DMS114 treated with DMSO at 0.1 percent for 48 hours (cell line): ENCODE data around the gene CHCHD10.

ENCODE experiments used
- DNase-seq: peaks from one replicate; lab custom pipeline; 2025; ENCODE audit not compliant: unreplicated experiment; lab: John Stamatoyannopoulos, UW

The CHCHD10 gene

DNA sequence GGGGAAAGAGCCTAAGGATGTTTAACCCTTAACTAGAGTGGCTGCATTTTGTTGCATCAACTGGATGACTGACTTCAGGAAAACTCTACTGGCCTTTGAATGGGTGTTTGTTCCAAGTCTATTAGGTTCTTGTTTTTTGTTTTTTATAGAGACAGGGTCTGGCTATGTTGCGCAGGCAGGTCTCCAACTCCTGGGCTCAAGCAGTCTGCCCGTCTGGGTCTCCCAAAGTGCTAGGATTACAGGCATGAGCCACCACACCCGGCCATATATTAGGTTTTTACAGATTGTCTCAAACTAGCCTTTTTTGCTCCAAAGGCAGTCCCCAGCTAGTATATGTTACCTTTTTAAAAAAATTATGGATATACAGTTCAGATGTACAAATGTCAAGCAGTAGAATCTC, 20.1 kb upstream of the CHCHD10 start:
- DNase-seq: no peak

DNA sequence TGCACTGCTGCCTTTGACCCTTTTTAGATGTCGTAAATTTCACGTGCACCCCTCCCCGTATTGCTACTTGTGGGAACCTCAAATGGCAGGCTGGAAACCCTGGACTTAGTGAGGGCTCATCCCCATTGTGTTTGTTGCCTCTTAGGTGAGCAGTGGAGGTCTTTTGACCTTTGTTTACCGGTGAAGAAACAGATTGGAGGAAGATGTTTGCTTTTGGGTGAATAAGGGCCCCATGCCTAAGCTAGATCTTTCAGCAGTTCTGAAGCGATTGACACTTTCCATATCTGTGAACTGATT, 19.8 kb upstream of the CHCHD10 start:
- DNase-seq: no peak

DNA sequence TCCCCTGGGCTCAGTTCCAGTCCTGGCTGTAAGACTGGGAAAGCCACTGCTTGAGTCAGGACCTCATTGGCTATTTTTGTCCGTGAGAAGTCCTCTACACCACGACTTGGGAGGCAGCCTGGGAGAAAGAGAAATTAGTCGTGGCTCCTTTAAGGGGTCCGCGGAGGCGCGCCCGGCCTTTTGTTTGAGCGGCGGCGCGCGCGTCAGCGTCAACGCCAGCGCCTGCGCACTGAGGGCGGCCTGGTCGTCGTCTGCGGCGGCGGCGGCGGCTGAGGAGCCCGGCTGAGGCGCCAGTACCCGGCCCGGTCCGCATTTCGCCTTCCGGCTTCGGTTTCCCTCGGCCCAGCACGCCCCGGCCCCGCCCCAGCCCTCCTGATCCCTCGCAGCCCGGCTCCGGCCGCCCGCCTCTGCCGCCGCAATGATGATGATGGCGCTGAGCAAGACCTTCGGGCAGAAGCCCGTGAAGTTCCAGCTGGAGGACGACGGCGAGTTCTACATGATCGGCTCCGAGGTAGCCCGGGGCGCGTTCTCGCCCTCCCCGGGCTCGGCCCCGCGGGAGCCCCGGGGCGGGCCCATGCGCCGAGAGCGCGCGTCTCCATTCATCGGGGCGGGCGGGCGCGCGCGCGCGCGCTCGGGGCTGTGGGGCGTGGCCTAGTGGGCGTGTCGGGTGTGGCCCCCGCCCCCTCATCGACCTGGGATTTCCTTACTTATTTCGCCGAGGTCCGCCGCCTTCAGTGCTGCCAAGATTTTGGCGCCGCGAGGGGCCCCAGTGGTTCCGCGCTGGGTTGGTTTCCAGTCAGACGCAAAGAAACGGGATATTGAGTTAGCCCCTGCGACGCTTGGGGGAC, 19.2 kb upstream of the CHCHD10 start, which contains the start of gene SMARCB1:
Gene SMARCB1, plus strand, starts transcription at position 215 of the 848 bp plus-strand sequence. Its CDS starts 204 bp downstream, at position 419.
- DNase-seq: peak; percentile 63

DNA sequence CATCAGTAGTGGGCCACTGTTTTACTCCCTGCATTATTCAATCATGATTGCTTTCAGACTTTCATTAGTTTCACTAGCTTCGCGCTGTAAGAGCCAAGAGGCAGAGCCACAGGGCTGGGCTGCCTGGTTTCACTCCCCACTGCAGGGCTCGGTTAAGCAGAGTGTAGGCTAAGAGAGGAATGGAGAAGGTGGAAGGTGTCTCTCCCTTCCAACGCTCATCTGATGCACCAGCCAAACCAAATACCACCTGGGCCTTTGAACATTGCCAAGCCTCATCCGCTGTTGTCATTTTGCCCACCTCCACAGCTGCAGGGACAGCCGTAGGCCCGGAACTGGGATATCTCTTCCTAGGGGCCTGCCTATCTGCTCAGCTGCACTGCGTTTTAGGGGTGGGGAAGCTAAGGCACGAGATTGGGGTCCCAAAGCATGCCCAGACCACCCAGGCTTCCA, 18.5 kb upstream of the CHCHD10 start:
- no peak for DNase-seq

DNA sequence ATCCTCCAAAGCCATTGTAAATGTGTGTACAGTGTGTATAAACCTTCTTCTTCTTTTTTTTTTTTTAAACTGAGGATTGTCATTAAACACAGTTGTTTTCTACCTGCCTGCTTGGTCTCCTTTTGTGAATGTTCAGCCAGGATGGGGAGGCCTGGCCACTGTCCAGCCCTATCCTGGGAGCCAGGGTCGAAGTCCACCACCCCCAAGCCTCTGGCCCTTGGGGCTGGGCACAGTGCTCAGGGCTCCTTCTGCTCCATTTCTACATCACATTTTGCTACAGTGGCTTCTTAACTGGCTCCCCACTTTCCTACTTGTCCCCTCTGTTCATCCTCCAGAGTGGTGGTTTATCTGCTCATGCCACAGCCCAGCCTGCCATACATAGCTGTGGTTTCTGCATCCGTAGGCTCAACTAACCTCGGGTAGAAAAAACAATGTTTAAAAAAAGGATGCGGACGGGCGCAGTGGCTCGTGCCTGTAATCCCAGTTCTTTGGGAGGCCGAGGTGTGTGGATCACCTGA, 16.5 kb upstream of the CHCHD10 start:
- DNase-seq: no peak

DNA sequence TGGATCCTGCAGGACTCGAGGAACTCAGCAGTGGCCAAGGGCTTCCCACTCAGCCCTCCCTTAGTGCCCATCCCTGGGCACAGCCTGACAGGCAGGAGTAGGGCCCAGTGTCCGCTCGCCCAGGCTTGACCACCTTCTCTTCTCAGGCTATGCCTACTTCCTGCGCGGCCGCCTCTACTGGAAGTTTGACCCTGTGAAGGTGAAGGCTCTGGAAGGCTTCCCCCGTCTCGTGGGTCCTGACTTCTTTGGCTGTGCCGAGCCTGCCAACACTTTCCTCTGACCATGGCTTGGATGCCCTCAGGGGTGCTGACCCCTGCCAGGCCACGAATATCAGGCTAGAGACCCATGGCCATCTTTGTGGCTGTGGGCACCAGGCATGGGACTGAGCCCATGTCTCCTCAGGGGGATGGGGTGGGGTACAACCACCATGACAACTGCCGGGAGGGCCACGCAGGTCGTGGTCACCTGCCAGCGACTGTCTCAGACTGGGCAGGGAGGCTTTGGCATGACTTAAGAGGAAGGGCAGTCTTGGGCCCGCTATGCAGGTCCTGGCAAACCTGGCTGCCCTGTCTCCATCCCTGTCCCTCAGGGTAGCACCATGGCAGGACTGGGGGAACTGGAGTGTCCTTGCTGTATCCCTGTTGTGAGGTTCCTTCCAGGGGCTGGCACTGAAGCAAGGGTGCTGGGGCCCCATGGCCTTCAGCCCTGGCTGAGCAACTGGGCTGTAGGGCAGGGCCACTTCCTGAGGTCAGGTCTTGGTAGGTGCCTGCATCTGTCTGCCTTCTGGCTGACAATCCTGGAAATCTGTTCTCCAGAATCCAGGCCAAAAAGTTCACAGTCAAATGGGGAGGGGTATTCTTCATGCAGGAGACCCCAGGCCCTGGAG, 15.7 kb upstream of the CHCHD10 start:
- no peak for DNase-seq

DNA sequence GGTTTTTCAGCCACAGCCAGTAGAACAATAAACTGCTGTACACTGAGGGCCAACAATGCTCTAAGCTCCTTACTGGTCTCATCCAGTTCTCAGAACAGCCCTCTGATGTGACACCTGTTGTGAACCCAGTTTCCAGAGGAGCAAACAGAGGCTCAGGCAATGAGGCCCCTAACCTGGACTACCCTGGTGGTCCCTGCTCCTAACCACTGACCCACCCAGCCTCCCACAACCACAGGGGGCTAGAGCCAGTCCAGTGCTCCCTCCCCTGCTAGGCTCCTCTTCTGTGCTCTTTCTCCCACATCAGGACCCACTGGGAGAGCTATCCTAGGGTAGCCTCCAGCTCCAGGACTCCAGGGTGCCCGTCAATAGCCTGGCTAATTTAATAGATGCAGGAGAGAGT, 14.9 kb upstream of the CHCHD10 start:
- DNase-seq: no peak

DNA sequence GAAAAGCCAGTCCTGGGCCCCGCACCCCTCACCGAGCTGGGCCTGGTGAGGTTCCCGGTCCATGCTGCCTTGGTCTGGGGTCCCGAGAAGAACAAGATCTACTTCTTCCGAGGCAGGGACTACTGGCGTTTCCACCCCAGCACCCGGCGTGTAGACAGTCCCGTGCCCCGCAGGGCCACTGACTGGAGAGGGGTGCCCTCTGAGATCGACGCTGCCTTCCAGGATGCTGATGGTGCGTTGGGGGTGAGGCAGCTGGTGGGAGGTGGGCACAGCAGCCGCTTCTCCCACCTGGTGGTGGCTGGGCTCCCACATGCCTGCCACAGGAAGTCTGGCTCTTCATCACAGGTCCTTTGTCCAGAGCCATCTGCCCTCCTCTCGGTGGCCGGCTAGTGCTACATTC, 14.5 kb upstream of the CHCHD10 start:
- DNase-seq: no peak

DNA sequence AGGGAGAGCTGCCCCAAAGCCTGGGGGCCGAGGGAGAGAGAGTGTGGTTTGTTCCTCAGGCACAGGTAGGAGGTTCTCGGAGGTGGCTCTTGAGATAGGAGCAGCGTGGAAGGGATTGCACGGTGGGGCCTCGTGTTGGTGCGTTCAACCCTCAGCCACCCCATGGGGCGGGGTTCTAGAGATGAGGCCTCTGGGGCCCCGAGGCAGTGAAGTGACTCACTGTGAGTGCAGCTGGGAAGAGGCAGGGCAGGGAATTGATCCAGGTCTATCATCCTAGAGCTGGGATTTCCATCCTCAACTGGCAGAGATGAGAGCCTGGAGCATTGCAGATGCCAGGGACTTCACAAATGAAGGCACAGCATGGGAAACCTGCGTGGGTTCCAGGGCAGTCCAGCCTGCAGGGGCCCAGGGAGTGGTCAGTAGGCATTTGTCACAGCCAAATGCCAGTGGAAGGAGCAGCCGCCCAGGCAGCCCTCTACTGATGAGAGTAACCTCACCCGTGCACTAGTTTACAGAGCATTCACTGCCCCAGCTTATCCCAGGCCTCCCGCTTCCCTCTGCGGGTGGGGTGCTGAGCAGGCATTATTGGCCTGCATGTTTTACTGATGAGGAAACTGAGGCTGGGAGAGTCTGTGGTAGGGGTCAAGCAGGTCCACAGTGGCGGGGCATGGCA, 13.9 kb upstream of the CHCHD10 start:
- no peak for DNase-seq

DNA sequence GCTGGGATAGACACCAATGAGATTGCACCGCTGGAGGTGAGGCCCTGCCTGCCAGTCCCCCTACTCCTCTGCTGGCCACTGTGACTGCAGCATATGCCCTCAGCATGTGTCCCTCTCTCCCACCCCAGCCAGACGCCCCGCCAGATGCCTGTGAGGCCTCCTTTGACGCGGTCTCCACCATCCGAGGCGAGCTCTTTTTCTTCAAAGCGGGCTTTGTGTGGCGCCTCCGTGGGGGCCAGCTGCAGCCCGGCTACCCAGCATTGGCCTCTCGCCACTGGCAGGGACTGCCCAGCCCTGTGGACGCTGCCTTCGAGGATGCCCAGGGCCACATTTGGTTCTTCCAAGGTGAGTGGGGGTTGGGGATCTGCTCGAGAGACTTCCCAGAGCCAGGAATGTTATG, 13.3 kb upstream of the CHCHD10 start:
- DNase-seq: no peak

DNA sequence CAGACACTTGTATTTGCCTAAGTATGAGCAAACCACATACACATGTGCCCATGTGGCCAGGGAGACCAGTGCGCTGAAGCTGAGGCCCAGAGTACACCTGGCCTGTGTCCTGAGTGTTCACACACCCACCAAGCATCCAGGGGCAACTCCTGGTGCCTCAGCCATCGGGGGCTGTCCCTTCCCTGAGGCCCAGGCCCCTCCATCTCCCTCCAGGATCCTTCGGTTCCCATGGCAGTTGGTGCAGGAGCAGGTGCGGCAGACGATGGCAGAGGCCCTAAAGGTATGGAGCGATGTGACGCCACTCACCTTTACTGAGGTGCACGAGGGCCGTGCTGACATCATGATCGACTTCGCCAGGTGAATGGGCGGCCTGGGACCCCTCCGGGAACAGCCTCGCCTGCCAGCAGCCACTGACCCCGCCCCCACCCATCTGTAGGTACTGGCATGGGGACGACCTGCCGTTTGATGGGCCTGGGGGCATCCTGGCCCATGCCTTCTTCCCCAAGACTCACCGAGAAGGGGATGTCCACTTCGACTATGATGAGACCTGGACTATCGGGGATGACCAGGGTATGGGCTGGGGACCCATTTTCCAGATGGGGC, 12.5 kb upstream of the CHCHD10 start:
- no peak for DNase-seq

DNA sequence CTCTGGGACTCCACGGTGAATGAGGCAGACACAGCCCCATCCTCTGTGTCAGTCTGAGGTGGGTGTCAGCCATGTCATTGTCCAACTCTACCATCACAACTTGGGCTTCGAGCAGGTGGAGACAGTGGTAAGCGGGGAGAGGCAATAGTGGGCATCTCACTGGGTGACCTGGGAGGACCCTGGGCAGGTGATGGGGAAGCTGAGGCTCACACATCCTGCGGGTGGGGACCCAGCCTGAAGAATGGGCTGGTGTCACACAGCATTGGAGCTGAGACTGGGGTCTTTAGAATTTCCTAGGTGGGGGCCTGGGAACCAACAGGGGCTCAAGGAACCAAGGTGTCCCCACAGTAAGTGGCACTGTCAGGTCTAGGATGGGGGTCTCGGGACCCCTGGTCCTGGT, 12.0 kb upstream of the CHCHD10 start:
- no peak for DNase-seq

DNA sequence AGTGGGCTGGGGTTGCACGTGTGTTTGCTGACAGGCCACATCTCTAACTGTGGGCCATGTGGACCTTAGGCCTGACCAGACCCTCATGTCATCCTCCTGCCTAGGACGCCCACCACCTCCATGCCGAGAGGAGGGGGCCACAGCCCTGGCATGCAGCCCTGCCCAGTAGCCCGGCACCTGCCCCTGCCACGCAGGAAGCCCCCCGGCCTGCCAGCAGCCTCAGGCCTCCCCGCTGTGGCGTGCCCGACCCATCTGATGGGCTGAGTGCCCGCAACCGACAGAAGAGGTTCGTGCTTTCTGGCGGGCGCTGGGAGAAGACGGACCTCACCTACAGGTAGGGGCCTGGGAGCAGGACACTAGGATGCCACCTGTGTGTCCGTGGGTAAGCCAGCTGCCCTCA, 11.3 kb upstream of the CHCHD10 start:
- DNase-seq: no peak

DNA sequence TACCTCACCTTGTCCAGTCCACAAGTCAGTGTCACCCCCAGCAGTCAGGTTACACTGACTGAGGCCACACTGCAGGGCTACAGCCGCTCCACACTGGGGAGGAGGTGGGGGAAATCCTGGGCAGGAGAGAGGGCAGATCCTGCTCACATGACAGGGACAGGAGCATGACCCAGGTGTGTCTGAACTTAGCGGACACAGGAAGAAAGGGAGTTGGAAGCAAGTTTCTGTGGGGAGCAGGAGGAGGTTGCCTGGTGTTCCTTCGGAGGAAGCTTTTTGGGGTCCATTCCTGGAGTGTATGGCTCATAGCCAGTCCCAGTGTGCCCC, 10.8 kb upstream of the CHCHD10 start:
- DNase-seq: no peak

DNA sequence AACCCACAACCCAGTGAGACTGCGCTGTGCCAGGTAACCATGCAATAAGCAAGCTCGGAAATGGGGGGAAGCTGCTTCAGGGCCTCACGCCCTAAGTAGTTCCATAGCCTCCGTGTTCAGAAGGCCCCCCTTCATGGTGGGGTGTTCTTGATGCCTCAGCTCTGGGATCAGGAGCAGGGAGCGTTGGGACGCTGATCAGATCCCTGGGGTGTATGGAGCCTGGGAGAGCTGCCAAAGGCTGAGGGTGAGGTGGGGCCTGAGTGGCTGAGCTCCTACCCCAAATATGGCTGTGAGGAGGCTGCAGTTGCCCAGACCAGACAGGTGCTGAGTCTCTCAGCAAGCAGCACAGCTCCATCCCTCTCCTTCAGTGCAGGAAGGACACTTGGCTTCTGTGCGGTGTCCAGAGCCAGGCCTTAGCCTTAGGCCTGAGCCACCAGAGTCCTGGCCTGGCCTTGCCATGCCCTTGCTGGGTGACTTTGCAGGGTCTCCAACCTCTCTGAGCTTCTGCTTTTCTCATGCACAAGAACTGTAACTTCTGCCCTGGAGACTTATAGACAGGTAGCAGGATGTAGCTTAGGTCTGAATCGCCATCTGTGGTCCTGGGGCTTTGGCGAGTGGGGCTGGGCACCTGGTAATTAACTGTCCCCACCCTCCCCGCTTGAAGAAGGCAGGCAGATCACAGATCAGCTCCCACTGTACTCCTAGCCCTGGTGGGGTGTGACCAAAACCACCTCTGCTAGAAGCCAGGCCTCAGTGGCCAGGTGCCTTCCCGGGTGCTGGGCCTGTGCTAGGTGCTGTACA, 10.2 kb upstream of the CHCHD10 start:
- DNase-seq: no peak

DNA sequence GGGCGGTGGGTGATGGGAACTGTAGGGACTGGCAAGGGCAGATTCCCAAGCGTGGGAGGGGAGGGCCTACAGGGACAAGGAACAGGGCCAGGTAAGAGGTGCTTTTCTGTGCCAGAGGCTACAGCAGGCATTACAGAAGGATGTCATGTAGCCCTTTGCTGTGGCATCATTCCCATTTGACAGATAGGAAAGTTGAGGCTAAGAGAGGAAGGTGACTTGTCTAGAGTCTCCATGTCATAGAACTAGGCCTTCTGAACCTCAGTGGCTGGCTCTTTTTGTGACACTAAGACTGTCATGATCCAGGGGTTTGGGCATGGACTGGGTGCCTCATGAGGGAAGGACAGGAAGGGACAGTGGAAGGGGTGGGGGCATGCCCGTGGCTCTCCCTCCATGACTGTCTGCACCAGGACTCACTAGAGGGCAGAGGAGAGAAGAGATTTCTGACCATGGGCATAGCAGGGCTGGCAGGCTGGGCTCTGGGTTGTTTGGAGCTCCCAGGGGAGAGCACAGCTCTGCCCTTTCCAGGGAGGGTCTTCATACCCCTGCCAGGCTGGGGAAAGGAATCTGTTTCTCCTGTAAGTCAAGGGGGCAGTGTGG, 8.1 kb upstream of the CHCHD10 start:
- DNase-seq: no peak

DNA sequence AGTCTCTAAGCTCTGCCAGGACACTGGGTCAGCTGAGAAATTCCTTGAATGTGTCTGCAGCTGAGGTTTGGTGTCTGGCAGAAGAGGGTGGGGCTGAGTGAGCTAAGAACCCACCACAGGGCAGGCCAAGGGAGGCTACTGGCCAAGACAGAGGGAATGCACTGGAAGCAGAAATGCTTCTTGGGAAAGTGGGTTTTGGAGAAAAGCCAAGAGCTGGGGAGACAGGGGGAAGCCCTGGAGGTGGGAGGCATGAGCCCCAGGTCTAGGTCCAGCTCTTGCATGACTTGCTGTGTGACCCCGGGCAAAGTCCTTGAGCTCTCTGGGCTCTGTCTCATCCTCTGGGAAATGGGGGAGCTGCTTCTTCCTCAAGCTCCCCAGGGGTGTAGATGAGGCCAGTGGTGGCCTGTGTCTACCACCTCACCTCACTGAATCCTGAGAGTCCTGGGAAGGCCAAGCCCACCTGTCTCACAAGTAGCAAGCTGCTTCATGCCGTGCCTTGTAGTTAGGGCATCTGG, 7.2 kb upstream of the CHCHD10 start:
- no peak for DNase-seq

DNA sequence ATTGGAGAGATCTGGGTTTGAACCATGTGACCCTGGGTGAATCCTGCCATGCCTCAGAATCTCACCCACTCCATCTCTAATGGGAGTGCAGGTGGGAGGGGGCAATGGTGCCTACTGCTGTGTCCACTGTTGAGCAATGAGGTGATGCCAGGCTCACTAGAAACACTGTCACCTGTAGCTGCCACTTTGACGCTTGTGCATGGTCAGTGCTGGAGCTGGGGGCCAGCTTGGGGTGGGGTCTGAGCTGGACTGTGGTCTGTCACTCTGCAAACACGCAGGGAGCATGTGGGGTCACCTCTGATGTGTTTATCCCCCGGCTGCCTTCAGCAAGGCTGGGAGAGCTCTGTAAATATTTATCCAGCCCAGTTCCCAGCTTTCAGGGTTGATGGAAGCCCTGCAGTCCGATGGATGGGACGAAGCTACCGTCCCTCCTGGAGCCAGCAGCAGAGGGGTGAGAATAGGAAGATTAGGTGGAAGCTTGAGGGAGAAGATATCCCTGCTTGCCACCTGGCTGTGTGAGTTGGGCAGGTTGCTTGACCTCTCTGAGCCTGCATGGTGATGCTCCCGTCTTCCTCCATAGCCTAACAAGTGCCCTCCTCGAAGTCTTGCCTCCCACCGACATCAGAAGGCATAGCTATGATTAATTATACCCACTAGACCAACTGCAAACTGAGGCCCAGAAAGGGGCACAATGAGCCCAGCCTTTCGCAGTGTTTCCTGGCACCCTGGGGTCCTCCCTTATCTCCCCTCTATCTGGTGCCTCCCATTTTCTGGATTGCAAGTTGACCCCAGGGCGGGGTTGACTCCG, 6.5 kb upstream of the CHCHD10 start:
- no peak for DNase-seq
